NCI-H526 (cell line): ENCODE data around the gene NFKBIA.
"Not testable (repeated sequence)": the region's sequence is repeated elsewhere in the genome, so short reads cannot be mapped to it uniquely, and the experiment has no call there.

Experiments used
- DNase-seq, 2 experiments: peaks; one replicate each; lab custom pipeline; 2025; lab: John Stamatoyannopoulos, UW

NFKBIA gene, protein sequence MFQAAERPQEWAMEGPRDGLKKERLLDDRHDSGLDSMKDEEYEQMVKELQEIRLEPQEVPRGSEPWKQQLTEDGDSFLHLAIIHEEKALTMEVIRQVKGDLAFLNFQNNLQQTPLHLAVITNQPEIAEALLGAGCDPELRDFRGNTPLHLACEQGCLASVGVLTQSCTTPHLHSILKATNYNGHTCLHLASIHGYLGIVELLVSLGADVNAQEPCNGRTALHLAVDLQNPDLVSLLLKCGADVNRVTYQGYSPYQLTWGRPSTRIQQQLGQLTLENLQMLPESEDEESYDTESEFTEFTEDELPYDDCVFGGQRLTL

GRCh38 chr14:35404449-35405303, at the start of gene NFKBIA:
Gene NFKBIA, minus strand, starts transcription at chr14:35404749. Its CDS starts 105 bp downstream, at chr14:35404644.
- peak; percentile 29 to 93 for DNase-seq

DNA sequence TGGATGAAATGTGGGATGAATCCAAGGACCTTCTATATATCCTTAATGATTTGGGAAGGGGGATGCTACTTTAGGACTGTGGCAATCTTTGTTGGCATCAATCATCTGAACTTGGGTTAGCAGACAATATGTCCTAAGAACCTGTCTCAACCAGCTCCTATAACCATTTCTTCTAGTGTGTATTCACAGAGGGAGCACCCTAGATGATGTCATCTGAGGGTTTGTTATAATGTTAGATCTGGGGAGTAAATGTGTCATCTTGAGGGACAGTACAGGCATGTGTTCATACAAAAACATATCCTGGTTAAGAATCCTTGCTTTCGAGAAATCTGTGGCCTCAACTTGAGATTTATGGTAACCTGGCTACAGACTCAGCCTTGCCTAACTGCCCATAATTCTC, 41.9 kb upstream of the NFKBIA start:
- DNase-seq, result no peak

- no peak for DNase-seq
These were observed 39.6 kb upstream of the NFKBIA start for GRCh38 chr14:35444104-35444503.

- no peak for DNase-seq
These were observed 36.6 kb upstream of the NFKBIA start for GRCh38 chr14:35441160-35441559.

GRCh38 chr14:35438910-35439713, 34.6 kb upstream of the NFKBIA start:
- DNase-seq, result peak; percentile 30 to 71

DNA sequence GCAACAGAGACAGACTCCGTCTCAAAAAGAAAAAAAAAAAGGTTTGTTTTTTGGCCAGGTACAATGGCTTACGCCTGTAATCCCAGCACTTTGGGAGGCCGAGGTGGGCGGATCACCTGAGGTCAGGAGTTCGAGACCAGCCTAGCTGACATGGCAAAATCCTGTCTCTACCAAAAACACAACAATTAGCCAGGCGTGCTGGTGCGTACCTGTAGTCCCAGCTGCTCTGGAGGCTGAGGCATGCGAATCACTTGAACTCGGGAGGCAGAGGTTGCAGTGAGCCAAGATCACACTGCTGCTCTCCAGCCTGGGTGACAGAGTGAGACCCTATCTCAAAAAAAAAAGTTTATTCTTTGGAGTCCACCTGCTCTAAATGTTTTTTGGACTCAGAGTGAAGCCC, 33.9 kb upstream of the NFKBIA start:
- DNase-seq, result not testable (repeated sequence)

DNA sequence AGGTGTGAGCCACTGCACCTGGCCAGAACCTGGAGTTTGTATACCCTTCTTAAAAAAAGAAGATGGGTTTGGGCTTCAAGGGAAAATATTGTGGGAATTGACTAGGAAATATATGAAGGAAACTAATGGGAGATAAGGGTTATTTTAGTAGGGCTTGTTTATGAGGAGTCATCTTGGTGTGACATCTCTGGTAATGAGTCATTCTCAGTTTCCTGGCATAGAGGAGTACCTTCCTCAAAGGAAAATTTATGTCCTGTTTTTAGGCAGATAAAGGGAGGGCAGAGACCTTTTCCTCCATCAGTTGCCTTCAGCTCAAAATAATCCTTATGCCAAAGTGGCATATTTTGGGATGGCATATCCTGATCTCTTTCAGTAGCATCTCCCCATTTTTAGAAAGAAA, 30.6 kb upstream of the NFKBIA start:
- DNase-seq, result no peak

- DNase-seq, result no peak
These were observed 29.3 kb upstream of the NFKBIA start for GRCh38 chr14:35433826-35434225.

- DNase-seq, result no peak
These were observed 26.1 kb upstream of the NFKBIA start for GRCh38 chr14:35430459-35431199.

GRCh38 chr14:35429951-35430350, 25.4 kb upstream of the NFKBIA start:
- DNase-seq, result no peak

- no peak for DNase-seq
These were observed 21.3 kb upstream of the NFKBIA start for GRCh38 chr14:35425850-35426249.

GRCh38 chr14:35423621-35424020, 19.1 kb upstream of the NFKBIA start:
- DNase-seq, result no peak

DNA sequence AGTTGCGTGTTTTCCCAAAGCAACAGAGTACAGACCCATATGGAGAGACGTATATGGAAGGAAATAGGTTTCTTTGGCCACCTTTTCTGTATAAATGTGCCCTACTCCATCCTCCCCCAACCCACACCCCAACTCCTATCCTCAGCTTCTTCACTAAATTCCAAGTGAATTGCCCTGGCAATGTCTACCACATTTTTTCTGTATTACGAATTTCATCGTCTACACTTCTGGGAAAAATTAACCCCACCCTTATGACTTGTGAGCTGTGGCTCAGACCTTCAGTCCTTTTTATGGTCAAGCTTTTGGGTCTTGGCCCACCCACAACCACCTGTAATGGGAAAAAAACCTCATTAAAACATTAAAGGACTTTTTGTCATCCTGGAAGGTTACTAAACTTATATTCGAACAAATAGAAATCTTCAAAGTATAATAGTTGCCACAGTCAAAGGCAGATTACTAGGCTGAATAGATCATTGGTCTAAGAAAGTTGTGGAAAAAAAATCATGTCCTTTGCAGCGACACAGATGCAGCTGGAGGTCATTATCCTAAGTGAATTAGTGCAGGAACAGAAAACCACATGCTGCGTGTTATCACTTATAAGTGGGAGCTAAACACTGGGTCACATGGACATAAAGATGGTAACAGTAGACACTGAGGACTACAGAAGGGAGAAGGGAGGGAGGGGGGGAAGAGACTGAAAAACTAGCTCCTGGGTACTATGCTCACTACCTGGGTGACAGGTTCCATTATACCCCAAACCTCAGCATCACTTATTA, 15.7 kb upstream of the NFKBIA start:
- no peak for DNase-seq

GRCh38 chr14:35419429-35419841, 14.9 kb upstream of the NFKBIA start:
- no peak for DNase-seq

DNA sequence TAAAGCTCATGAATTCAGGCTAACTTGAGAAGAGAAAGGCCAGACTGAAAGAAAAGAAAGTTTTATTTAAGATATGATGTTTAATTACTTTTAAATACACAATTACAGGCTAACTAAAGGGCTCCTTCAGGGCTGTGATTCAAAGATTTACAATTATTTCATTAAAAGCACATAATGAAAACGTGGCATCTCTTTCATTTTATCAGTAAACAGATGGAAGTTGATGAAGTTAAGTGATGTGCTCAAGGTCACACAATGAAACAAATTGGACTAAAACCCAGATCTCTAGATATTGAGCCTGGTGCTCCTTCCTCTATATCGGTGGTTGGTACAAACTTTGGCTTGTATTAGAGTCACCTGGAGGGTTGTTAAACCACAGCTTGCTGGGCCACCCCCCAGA, 13.5 kb upstream of the NFKBIA start:
- DNase-seq, result no peak

DNA sequence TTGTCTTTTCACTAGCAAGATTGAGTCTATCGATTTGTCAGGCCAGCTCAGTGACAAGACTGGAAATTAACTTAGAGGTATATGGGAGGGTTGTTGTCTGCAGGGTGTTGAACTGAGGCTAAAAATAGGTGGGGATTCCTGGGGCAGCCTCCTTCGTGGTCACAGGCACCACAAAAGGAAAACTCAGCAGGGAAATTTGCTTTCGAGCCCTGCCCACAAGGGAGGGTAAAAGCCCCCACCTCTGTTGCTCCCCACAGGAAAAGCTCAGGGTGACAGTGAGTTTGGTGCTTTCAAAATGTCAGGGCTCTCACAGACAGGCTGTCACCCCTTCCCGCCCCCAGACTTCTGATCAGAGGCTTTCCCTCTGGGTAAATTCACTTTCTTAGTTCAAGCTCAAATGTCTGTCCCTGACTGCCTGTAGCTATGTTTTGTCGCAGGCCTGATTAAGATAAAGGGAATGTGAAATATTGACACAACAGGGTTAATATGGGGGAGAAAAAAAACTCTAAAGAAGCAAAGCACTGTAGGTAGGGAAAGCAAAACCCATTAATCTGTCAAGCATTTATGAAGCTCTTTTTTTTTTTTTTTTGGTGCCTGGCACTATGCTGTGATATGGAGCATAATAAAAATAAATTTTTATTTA, 11.7 kb upstream of the NFKBIA start:
- no peak for DNase-seq

GRCh38 chr14:35414365-35414764, 9.8 kb upstream of the NFKBIA start:
- DNase-seq, result no peak

- DNase-seq, result no peak
These were observed 7.9 kb upstream of the NFKBIA start for GRCh38 chr14:35412272-35413056.

GRCh38 chr14:35410858-35411257, 6.3 kb upstream of the NFKBIA start:
- DNase-seq, result no peak

GRCh38 chr14:35409595-35409994, 5.0 kb upstream of the NFKBIA start:
- no peak for DNase-seq
